Vagina (tissue), 2 donors: Measurements from ENCODE around the gene SMPDL3B.

Experiments used
- CTCF ChIP-seq, 3 experiments: fragments of 450-650 bp in 2 of 3; fragments of 200-600 bp in 1 of 3; sonication (generic) in 1 of 3; IDR thresholded peaks; one replicate each; pipeline ENCODE4 v1.5.1; 2017 to 2019; ENCODE audit warnings: antibody characterized with exemption in 3 of 3, mild to moderate bottlenecking in 2 of 3, moderate library complexity in 2 of 3
- POLR2A ChIP-seq, 2 donors: fragments of 450-650 bp; IDR thresholded peaks; one replicate each; pipeline ENCODE4 v1.6.1; 2017; ENCODE audit warnings: antibody characterized with exemption in 2 of 2, mild to moderate bottlenecking in 2 of 2, moderate library complexity in 2 of 2
- POLR2AphosphoS5 ChIP-seq, 2 donors: sonication (generic); formaldehyde crosslinking; IDR thresholded peaks; one replicate each; pipeline ENCODE4 v1.9.0; 2017; ENCODE audit warnings: antibody characterized with exemption in 2 of 2, mild to moderate bottlenecking in 2 of 2, low read depth in 1 of 2; ENCODE audit not compliant: insufficient read depth in 1 of 2

GRCh38 chr1:27940297-27940696, 5.5 kb downstream of the SMPDL3B start:
- TF ChIP-seq CTCF (IDR thresholded peaks at IDR 0.05) (no peak), POLR2AphosphoS5 (IDR thresholded peaks at IDR 0.05; ENCODE audit: insufficient read depth in 1 of 2, low read depth in 1 of 2) (no peak), POLR2A (IDR thresholded peaks at IDR 0.05) (no peak)
